Esophagus muscularis mucosa (tissue), 4 donors: ENCODE data around the gene RNF227. TPM values are rescaled to one million over a fixed set of nuclear protein-coding genes. Genes with fewer than 3 reads are reported as not detected.

ENCODE experiments used
- DNase-seq: peaks from one replicate; pipeline ENCODE4 v3.0.0-alpha.2; 2017; ENCODE audit errors: extremely low spot score
- H3K27ac ChIP-seq, 4 donors: fragments of 200-600 bp; sonication (generic); replicated peaks in 1 of 4; 1 replicate in 3 of 4; 2 replicates in 1 of 4; pipeline ENCODE4 v1.5.1; 2016 to 2019; ENCODE audit warnings: mild to moderate bottlenecking in 1 of 4
- H3K27me3 ChIP-seq, 4 donors: fragments of 200-600 bp; sonication (generic); one replicate each; pipeline versions ENCODE4 v1.5.1 to v1.6.0; 2016 to 2019
- H3K36me3 ChIP-seq, 4 donors: fragments of 200-600 bp; sonication (generic); one replicate each; pipeline ENCODE4 v1.5.1; 2016 to 2019
- H3K4me1 ChIP-seq, 4 donors: fragments of 200-600 bp; sonication (generic); one replicate each; pipeline ENCODE4 v1.5.1; 2016 to 2019
- H3K4me3 ChIP-seq, 4 donors: fragments of 200-600 bp; sonication (generic); 1 replicate in 2 of 4; 2 replicates in 2 of 4; pipeline ENCODE4 v1.5.1; 2016 to 2019; ENCODE audit warnings: mild to moderate bottlenecking in 4 of 4, moderate library complexity in 1 of 4
- H3K9me3 ChIP-seq, 4 donors: fragments of 200-600 bp; sonication (generic); 1 replicate in 3 of 4; 2 replicates in 1 of 4; pipeline ENCODE4 v1.5.1; 2016 to 2019
- CTCF ChIP-seq, 3 experiments: fragments of 200-600 bp in 2 of 3; fragments of 450-650 bp in 1 of 3; sonication (generic) in 2 of 3; IDR thresholded peaks; one replicate each; pipeline ENCODE4 v1.5.1; 2017 to 2019; ENCODE audit warnings: antibody characterized with exemption in 3 of 3, mild to moderate bottlenecking in 2 of 3, moderate library complexity in 1 of 3
- EP300 ChIP-seq: sonication (generic); formaldehyde crosslinking; IDR thresholded peaks from one replicate; pipeline ENCODE4 v1.6.1; 2017; ENCODE audit warnings: antibody characterized with exemption
- POLR2A ChIP-seq: fragments of 450-650 bp; IDR thresholded peaks from one replicate; pipeline ENCODE4 v1.6.1; 2017; ENCODE audit warnings: antibody characterized with exemption, moderate library complexity, mild to moderate bottlenecking, low read depth
- POLR2AphosphoS5 ChIP-seq, 2 donors: sonication (generic); formaldehyde crosslinking; IDR thresholded peaks; one replicate each; pipeline ENCODE4 v1.6.1; 2017; ENCODE audit warnings: antibody characterized with exemption in 2 of 2
- WGBS: methylation state at CpG from one replicate; pipeline ENCODE4 v1.1.5; 2018; 5-methylcytosine and 5-hydroxymethylcytosine counted together
- intact Hi-C: fragments of 100-400 bp; cut with DNase I; formaldehyde crosslinking; loops from one replicate; pipeline ENCODE4 v1.15.1; 2023
- total RNA-seq, 4 donors: library from RNA; depleted of rRNA; stranded (reverse); fragments of >200 nt; gene quantifications; one replicate each; pipeline versions ENCODE4 v1.1.0 to v1.2.1, GENCODE V29; 2016

Gene RNF227
- total RNA-seq, 4 donors from 2014 or later, result 2.1 to 29.2 (median 5.7) TPM

GRCh38 chr17:7881276-7882054 lies 34.6 kb downstream of the RNF227 start:
- no peak for TF ChIP-seq CTCF (IDR thresholded peaks at IDR 0.05)
- no peak for TF ChIP-seq EP300
- no peak for TF ChIP-seq POLR2AphosphoS5 (IDR thresholded peaks at IDR 0.05)
- TF ChIP-seq POLR2A, result no peak
- peaks cover 0 to 18% (median 9%) of the 10 kb centered on the region in 4 donors for H3K36me3 ChIP-seq
- intact Hi-C loops, result loop anchor here (2.0 kb wide), 1 partner anchor 17 kb away; no protein-coding TSS in a partner anchor
- H3K27ac ChIP-seq, result peak overlapping the region in 3 of 4 donors; percentile 1 to 95 (median 36)
- H3K9me3 ChIP-seq, result no peaks in the 10 kb centered on the region
- 38% methylated on average over 7 of the region's 7 CpGs for WGBS
- no peaks in the 10 kb centered on the region for H3K27me3 ChIP-seq
- no peak for DNase-seq
- H3K4me3 ChIP-seq, result no peak overlapping the region
- H3K4me1 ChIP-seq, result peaks cover 11 to 48% (median 41%) of the 10 kb centered on the region in 4 donors

GRCh38 chr17:7880076-7880868 lies 35.8 kb downstream of the RNF227 start:
- DNase-seq, result no peak
- Histone ChIP-seq H3K27me3 (no peaks in the 10 kb centered on the region), H3K4me3 (no peak overlapping the region), H3K9me3 (no peaks in the 10 kb centered on the region), H3K36me3 (peaks cover 0 to 23% (median 9%) of the 10 kb centered on the region in 4 donors), H3K4me1 (peaks cover 3 to 37% (median 30%) of the 10 kb centered on the region in 4 donors), H3K27ac (no peak overlapping the region)
- intact Hi-C loops, result loop anchor here (2.0 kb wide), 1 partner anchor 15 kb away; no protein-coding TSS in a partner anchor
- no peak for TF ChIP-seq CTCF (IDR thresholded peaks at IDR 0.05)
- no peak for TF ChIP-seq POLR2AphosphoS5 (IDR thresholded peaks at IDR 0.05)
- TF ChIP-seq EP300, result no peak
- TF ChIP-seq POLR2A, result no peak
- 85% methylated on average over 3 of the region's 3 CpGs for WGBS

- H3K36me3 ChIP-seq, result peaks cover 0 to 27% (median 9%) of the 10 kb centered on the region in 4 donors
- no peak for TF ChIP-seq EP300
- TF ChIP-seq POLR2A, result no peak
- TF ChIP-seq POLR2AphosphoS5 (IDR thresholded peaks at IDR 0.05), result no peak
- no peak for TF ChIP-seq CTCF (IDR thresholded peaks at IDR 0.05)
- H3K27me3 ChIP-seq, result no peaks in the 10 kb centered on the region
- H3K4me1 ChIP-seq, result peaks cover 0 to 27% (median 19%) of the 10 kb centered on the region in 4 donors
- H3K27ac ChIP-seq, result no peak overlapping the region
- H3K9me3 ChIP-seq, result no peaks in the 10 kb centered on the region
- intact Hi-C loops, result no loop called here
- WGBS, result 93% methylated on average over 7 of the region's 7 CpGs
- H3K4me3 ChIP-seq, result no peak overlapping the region
- DNase-seq, result no peak
Measured at GRCh38 chr17:7878234-7878633, 37.9 kb downstream of the RNF227 start.

- Histone ChIP-seq H3K4me3 (no peak overlapping the region), H3K9me3 (no peaks in the 10 kb centered on the region), H3K4me1 (peaks cover 0 to 7% (median 0%) of the 10 kb centered on the region in 4 donors), H3K27ac (no peak overlapping the region), H3K36me3 (peaks cover 0 to 26% (median 8%) of the 10 kb centered on the region in 4 donors), H3K27me3 (no peaks in the 10 kb centered on the region)
- intact Hi-C loops, result no loop called here
- TF ChIP-seq POLR2A (no peak), EP300 (no peak), POLR2AphosphoS5 (IDR thresholded peaks at IDR 0.05) (no peak), CTCF (IDR thresholded peaks at IDR 0.05) (no peak)
- WGBS, result 90% methylated on average over 2 of the region's 2 CpGs
- DNase-seq, result no peak
Measured at GRCh38 chr17:7875804-7876370, 40.2 kb downstream of the RNF227 start.
